HEK293 (cell line): ENCODE measurements around the gene TCERG1L.

ENCODE experiments used
- SALL2 ChIP-seq: fragments of 450-650 bp; formaldehyde crosslinking; IDR thresholded peaks from 2 replicates; pipeline ENCODE4 v1.5.0; 2017; ENCODE audit warnings: missing biosample characterization, mild to moderate bottlenecking, missing genetic modification characterization, borderline replicate concordance
- YY2 ChIP-seq: fragments of 450-650 bp; formaldehyde crosslinking; IDR thresholded peaks from 2 replicates; pipeline ENCODE4 v1.5.1; 2016; ENCODE audit warnings: missing biosample characterization, missing genetic modification characterization
- ZNF121 ChIP-seq: fragments of 450-650 bp; formaldehyde crosslinking; IDR thresholded peaks from 2 replicates; pipeline ENCODE4 v1.5.1; 2016; ENCODE audit warnings: missing biosample characterization, missing genetic modification characterization
- ZNF16 ChIP-seq: fragments of 450-650 bp; formaldehyde crosslinking; IDR thresholded peaks from 2 replicates; pipeline ENCODE4 v1.5.1; 2016; ENCODE audit warnings: low read depth, missing biosample characterization, missing genetic modification characterization
- ZNF24 ChIP-seq: fragments of 450-650 bp; formaldehyde crosslinking; IDR thresholded peaks from 2 replicates; pipeline ENCODE4 v1.5.1; 2016; ENCODE audit warnings: missing biosample characterization, missing genetic modification characterization
- TF ChIP-seq, protein P1 (sequence below): fragments of 450-650 bp; formaldehyde crosslinking; IDR thresholded peaks from 2 replicates; pipeline ENCODE4 v1.5.1; 2016; ENCODE audit warnings: missing biosample characterization, missing genetic modification characterization
- TF ChIP-seq, protein P2 (sequence below): fragments of 450-650 bp; formaldehyde crosslinking; IDR thresholded peaks from 2 replicates; pipeline ENCODE4 v1.5.1; 2016; ENCODE audit warnings: missing biosample characterization, missing genetic modification characterization
- TF ChIP-seq, protein P3 (sequence below): fragments of 450-650 bp; formaldehyde crosslinking; IDR thresholded peaks from 2 replicates; pipeline ENCODE4 v1.5.1; 2016; ENCODE audit warnings: missing biosample characterization, missing genetic modification characterization
- TF ChIP-seq, protein P4 (sequence below): fragments of 450-650 bp; formaldehyde crosslinking; IDR thresholded peaks from 2 replicates; pipeline ENCODE4 v1.5.1; 2016; ENCODE audit warnings: missing biosample characterization, missing genetic modification characterization, low read depth
- TF ChIP-seq, protein P5 (sequence below): fragments of 450-650 bp; formaldehyde crosslinking; IDR thresholded peaks from 2 replicates; pipeline ENCODE4 v1.5.1; 2016; ENCODE audit warnings: missing biosample characterization, missing genetic modification characterization, low read depth
- TF ChIP-seq, protein P6 (sequence below): fragments of 450-650 bp; formaldehyde crosslinking; IDR thresholded peaks from 2 replicates; pipeline ENCODE4 v1.5.1; 2017; ENCODE audit warnings: missing biosample characterization, mild to moderate bottlenecking, missing genetic modification characterization, moderate library complexity

DNA sequence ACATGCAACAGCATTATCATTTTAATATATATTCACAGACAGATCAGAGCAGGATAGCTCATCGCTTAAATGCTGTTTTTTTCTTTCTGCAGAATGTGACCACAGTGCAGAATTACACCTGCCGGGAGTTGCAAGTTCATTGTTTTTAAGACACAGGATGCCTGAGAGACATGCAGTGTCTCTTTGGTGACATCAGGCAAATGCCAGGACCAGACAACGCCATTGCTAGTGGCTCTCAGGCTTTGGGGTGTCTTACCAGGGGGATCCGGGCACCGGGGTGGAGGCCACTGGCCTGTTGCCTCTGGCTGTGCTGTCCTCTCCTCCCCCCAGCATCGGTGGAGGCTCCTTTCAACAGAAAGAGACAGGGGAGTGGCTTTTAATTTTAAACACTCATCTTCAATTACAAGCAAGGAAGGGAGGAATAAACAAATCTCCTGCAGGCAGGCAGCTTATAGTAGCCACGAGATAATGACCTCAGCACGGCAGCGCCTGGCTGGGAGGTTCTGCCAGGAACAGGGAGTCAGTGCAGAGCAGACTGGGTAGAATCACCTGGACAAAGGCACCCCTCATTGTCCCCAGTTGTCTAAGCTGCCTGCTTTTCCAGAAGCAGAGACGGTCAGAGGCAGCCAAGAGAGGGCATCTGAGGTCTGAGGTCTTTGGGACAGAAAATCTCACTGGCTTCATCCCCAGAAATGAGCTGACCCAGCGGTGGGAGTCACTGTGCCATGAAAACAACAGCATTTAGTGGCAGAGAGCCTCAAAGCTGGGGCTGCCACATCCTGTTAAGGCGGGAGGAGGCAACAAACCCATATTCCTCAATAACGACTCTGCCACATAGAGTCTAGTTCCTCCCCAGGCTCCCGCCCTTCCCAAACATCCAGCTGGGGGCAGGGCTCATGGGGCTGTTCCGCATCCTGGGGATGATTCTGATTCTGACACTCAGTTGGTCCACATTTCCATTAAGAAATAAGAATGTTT lies 148.4 kb downstream of the TCERG1L start:
- TF ChIP-seq SALL2 (tag by site-specific recombination) (no peak), YY2 (tag by site-specific recombination) (no peak), ZNF121 (tag by site-specific recombination) (no peak), ZNF16 (tag by site-specific recombination) (no peak), ZNF24 (tag by site-specific recombination) (no peak)
- TF ChIP-seq, protein P1, sequence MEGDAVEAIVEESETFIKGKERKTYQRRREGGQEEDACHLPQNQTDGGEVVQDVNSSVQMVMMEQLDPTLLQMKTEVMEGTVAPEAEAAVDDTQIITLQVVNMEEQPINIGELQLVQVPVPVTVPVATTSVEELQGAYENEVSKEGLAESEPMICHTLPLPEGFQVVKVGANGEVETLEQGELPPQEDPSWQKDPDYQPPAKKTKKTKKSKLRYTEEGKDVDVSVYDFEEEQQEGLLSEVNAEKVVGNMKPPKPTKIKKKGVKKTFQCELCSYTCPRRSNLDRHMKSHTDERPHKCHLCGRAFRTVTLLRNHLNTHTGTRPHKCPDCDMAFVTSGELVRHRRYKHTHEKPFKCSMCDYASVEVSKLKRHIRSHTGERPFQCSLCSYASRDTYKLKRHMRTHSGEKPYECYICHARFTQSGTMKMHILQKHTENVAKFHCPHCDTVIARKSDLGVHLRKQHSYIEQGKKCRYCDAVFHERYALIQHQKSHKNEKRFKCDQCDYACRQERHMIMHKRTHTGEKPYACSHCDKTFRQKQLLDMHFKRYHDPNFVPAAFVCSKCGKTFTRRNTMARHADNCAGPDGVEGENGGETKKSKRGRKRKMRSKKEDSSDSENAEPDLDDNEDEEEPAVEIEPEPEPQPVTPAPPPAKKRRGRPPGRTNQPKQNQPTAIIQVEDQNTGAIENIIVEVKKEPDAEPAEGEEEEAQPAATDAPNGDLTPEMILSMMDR, result no peak
- TF ChIP-seq, protein P2, sequence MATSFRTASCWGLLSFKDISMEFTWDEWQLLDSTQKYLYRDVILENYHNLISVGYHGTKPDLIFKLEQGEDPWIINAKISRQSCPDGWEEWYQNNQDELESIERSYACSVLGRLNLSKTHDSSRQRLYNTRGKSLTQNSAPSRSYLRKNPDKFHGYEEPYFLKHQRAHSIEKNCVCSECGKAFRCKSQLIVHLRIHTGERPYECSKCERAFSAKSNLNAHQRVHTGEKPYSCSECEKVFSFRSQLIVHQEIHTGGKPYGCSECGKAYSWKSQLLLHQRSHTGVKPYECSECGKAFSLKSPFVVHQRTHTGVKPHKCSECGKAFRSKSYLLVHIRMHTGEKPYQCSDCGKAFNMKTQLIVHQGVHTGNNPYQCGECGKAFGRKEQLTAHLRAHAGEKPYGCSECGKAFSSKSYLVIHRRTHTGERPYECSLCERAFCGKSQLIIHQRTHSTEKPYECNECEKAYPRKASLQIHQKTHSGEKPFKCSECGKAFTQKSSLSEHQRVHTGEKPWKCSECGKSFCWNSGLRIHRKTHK (tag by site-specific recombination), result no peak
- TF ChIP-seq, protein P3, sequence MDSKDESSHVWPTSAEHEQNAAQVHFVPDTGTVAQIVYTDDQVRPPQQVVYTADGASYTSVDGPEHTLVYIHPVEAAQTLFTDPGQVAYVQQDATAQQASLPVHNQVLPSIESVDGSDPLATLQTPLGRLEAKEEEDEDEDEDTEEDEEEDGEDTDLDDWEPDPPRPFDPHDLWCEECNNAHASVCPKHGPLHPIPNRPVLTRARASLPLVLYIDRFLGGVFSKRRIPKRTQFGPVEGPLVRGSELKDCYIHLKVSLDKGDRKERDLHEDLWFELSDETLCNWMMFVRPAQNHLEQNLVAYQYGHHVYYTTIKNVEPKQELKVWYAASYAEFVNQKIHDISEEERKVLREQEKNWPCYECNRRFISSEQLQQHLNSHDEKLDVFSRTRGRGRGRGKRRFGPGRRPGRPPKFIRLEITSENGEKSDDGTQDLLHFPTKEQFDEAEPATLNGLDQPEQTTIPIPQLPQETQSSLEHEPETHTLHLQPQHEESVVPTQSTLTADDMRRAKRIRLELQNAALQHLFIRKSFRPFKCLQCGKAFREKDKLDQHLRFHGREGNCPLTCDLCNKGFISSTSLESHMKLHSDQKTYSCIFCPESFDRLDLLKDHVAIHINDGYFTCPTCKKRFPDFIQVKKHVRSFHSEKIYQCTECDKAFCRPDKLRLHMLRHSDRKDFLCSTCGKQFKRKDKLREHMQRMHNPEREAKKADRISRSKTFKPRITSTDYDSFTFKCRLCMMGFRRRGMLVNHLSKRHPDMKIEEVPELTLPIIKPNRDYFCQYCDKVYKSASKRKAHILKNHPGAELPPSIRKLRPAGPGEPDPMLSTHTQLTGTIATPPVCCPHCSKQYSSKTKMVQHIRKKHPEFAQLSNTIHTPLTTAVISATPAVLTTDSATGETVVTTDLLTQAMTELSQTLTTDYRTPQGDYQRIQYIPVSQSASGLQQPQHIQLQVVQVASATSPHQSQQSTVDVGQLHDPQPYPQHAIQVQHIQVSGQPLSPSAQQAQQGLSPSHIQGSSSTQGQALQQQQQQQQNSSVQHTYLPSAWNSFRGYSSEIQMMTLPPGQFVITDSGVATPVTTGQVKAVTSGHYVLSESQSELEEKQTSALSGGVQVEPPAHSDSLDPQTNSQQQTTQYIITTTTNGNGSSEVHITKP (tag by site-specific recombination), result no peak
- TF ChIP-seq, protein P4, sequence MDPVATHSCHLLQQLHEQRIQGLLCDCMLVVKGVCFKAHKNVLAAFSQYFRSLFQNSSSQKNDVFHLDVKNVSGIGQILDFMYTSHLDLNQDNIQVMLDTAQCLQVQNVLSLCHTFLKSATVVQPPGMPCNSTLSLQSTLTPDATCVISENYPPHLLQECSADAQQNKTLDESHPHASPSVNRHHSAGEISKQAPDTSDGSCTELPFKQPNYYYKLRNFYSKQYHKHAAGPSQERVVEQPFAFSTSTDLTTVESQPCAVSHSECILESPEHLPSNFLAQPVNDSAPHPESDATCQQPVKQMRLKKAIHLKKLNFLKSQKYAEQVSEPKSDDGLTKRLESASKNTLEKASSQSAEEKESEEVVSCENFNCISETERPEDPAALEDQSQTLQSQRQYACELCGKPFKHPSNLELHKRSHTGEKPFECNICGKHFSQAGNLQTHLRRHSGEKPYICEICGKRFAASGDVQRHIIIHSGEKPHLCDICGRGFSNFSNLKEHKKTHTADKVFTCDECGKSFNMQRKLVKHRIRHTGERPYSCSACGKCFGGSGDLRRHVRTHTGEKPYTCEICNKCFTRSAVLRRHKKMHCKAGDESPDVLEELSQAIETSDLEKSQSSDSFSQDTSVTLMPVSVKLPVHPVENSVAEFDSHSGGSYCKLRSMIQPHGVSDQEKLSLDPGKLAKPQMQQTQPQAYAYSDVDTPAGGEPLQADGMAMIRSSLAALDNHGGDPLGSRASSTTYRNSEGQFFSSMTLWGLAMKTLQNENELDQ (tag by site-specific recombination), result no peak
- TF ChIP-seq, protein P5, sequence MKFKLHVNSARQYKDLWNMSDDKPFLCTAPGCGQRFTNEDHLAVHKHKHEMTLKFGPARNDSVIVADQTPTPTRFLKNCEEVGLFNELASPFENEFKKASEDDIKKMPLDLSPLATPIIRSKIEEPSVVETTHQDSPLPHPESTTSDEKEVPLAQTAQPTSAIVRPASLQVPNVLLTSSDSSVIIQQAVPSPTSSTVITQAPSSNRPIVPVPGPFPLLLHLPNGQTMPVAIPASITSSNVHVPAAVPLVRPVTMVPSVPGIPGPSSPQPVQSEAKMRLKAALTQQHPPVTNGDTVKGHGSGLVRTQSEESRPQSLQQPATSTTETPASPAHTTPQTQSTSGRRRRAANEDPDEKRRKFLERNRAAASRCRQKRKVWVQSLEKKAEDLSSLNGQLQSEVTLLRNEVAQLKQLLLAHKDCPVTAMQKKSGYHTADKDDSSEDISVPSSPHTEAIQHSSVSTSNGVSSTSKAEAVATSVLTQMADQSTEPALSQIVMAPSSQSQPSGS (tag by site-specific recombination), result no peak
- TF ChIP-seq, protein P6, sequence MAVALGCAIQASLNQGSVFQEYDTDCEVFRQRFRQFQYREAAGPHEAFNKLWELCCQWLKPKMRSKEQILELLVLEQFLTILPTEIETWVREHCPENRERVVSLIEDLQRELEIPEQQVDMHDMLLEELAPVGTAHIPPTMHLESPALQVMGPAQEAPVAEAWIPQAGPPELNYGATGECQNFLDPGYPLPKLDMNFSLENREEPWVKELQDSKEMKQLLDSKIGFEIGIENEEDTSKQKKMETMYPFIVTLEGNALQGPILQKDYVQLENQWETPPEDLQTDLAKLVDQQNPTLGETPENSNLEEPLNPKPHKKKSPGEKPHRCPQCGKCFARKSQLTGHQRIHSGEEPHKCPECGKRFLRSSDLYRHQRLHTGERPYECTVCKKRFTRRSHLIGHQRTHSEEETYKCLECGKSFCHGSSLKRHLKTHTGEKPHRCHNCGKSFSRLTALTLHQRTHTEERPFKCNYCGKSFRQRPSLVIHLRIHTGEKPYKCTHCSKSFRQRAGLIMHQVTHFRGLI (tag by site-specific recombination), result no peak
